Measurements from ENCODE around the gene PPOX. TPM values are rescaled to one million over a fixed set of nuclear protein-coding genes. Genes with fewer than 3 reads are reported as not detected.

PPOX gene
- total RNA-seq, 5 donors from 2014 or later (not counting 1 experiment from before 2014, with no cell fraction given), result 38.3 to 85.4 (median 69.2) TPM

DNA sequence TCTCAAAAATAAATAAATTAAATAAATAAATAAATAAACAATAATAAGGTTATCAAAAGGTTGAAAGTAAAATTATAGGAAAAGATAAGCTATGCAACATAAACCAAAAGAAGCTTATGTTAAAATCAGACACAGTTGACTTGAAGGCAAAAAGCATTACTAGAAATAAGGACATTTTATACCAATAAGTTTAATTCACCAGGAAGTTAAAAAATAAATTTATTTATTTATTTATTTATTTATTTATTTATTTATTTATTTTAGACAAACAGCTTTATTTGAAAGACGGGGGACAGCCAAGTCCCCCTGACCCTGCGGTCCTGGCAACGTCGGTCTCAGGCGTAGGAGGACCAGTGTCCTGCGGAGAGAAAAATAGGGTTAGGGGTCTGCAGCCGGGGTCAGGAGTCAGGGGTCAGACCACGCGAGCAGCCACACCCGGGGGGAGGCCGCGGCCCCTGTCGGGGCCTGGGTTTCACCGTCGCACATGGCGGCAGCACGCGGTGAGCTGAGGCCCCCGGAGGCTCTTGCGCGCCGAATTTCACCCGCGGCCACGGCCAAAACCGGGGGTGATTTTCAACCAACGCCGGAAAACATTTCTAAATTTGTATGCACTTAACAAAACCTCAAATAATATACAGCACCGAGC, 25.3 kb upstream of the PPOX start:
- H3K4me1 ChIP-seq (ENCODE audit: control insufficient read depth in 1 of 2, extremely low read depth in 1 of 2, insufficient read depth in 2 of 2, low read length in 2 of 2), result peaks cover 0 to 5% of the 10 kb centered on the region in 2 experiments
- Mint-ChIP-seq H3K4me3 (no peak overlapping the region), H3K4me1 (peaks cover 0 to 6% (median 4%) of the 10 kb centered on the region in 3 donors), H3K9me3 (no peaks in the 10 kb centered on the region), H3K27ac (no peak overlapping the region), H3K27me3 (no peaks in the 10 kb centered on the region), H3K36me3 (no peaks in the 10 kb centered on the region)
- no peaks in the 10 kb centered on the region for H3K36me3 ChIP-seq (ENCODE audit: control insufficient read depth in 2 of 2, extremely low read depth in 1 of 2, insufficient read depth in 1 of 2, low read length in 1 of 2)
- H3K9me3 ChIP-seq, result no peaks in the 10 kb centered on the region
- no peaks in the 10 kb centered on the region for H3K27me3 ChIP-seq (replicated peaks in 1 of 2; ENCODE audit: control insufficient read depth in 2 of 2, extremely low read depth in 1 of 2, insufficient read depth in 2 of 2, low read length in 1 of 2)
- ATAC-seq (replicated peaks in 1 of 4) (no peak), DNase-seq (no peak)
- no peak overlapping the region for H3K27ac ChIP-seq (ENCODE audit: low read length)
- POLR2A ChIA-PET, result interaction anchor here in 1 of 2 donors (0.6 kb wide), 1 partner anchor 12 kb away, joined by 5 read pairs; no protein-coding TSS in a partner anchor
- WGBS (ENCODE audit: insufficient coverage), result 97% methylated on average over 19 of the region's 29 CpGs
- CTCF ChIA-PET, result interaction anchor here (0.5 to 1.5 kb wide), 7 partner anchors 13 to 363 kb away, joined by 3 to 4 read pairs (median 4); no protein-coding TSS in a partner anchor
- no peak overlapping the region for H3K4me3 ChIP-seq (ENCODE audit: control insufficient read depth in 1 of 2, extremely low read depth in 1 of 2, low read length in 1 of 2)

GRCh38 chr1:161145832-161146231, 20.4 kb upstream of the PPOX start:
- Histone ChIP-seq H3K4me3 (ENCODE audit: control insufficient read depth in 1 of 2, extremely low read depth in 1 of 2, low read length in 1 of 2) (no peak overlapping the region), H3K27me3 (replicated peaks in 1 of 2; ENCODE audit: control insufficient read depth in 2 of 2, extremely low read depth in 1 of 2, insufficient read depth in 2 of 2, low read length in 1 of 2) (no peaks in the 10 kb centered on the region), H3K9me3 (no peaks in the 10 kb centered on the region), H3K36me3 (ENCODE audit: control insufficient read depth in 2 of 2, extremely low read depth in 1 of 2, insufficient read depth in 1 of 2, low read length in 1 of 2) (no peaks in the 10 kb centered on the region), H3K4me1 (ENCODE audit: control insufficient read depth in 1 of 2, extremely low read depth in 1 of 2, insufficient read depth in 2 of 2, low read length in 2 of 2) (no peaks in the 10 kb centered on the region), H3K27ac (ENCODE audit: low read length) (no peak overlapping the region)
- H3K36me3 Mint-ChIP-seq, result no peaks in the 10 kb centered on the region
- no peaks in the 10 kb centered on the region for H3K4me1 Mint-ChIP-seq
- H3K4me3 Mint-ChIP-seq, result no peak overlapping the region
- POLR2A ChIA-PET, result interaction anchor here (0.6 kb wide), 2 partner anchors 23 to 342 kb away, joined by 3 to 4 read pairs; no protein-coding TSS in a partner anchor
- no peaks in the 10 kb centered on the region for H3K9me3 Mint-ChIP-seq
- no peak for ATAC-seq (replicated peaks in 1 of 4)
- CTCF ChIA-PET, result interaction anchor here in 1 of 2 donors (0.6 to 0.7 kb wide), 2 partner anchors 30 to 76 kb away, joined by 3 read pairs; partner anchors contain the start of gene ARHGAP30
- H3K27ac Mint-ChIP-seq, result no peak overlapping the region
- no peaks in the 10 kb centered on the region for H3K27me3 Mint-ChIP-seq
- 71% methylated on average over 1 of the region's 3 CpGs for WGBS (ENCODE audit: insufficient coverage)
- DNase-seq, result no peak

- peak overlapping the region; percentile 94 to 98 (median 97) for H3K4me3 Mint-ChIP-seq
- ChIA-PET CTCF (interaction anchor here in 1 of 2 donors (0.6 to 3.3 kb wide), 6 partner anchors 12 to 385 kb away, joined by 3 to 20 read pairs (median 5); partner anchors contain the start of genes DEDD, PPOX and TOMM40L), POLR2A (interaction anchor here (0.6 to 3.5 kb wide), 14 partner anchors 8 to 151 kb away, joined by 3 to 18 read pairs (median 4); partner anchors contain the start of genes DEDD (in 1 of the 2), PPOX (in 1 of the 2), TOMM40L (in 1 of the 2) and USF1 (in 1 of the 2))
- Histone ChIP-seq H3K4me3 (ENCODE audit: control insufficient read depth in 1 of 2, extremely low read depth in 1 of 2, low read length in 1 of 2) (peak overlapping the region; percentile 88 to 93), H3K36me3 (ENCODE audit: control insufficient read depth in 2 of 2, extremely low read depth in 1 of 2, insufficient read depth in 1 of 2, low read length in 1 of 2) (peaks cover 3 to 13% of the 10 kb centered on the region in 2 donors), H3K4me1 (ENCODE audit: control insufficient read depth in 1 of 2, extremely low read depth in 1 of 2, insufficient read depth in 2 of 2, low read length in 2 of 2) (peaks cover 12 to 16% of the 10 kb centered on the region in 2 experiments), H3K9me3 (no peaks in the 10 kb centered on the region), H3K27me3 (replicated peaks in 1 of 2; ENCODE audit: control insufficient read depth in 2 of 2, extremely low read depth in 1 of 2, insufficient read depth in 2 of 2, low read length in 1 of 2) (peaks cover 0 to 2% of the 10 kb centered on the region in 2 experiments), H3K27ac (ENCODE audit: low read length) (peak overlapping the region; percentile 97)
- ATAC-seq (replicated peaks in 1 of 4) (peak in 1 of 4 experiments; percentile 10), DNase-seq (no peak)
- H3K27me3 Mint-ChIP-seq, result no peaks in the 10 kb centered on the region
- peaks cover 23 to 29% (median 27%) of the 10 kb centered on the region in 3 donors for H3K4me1 Mint-ChIP-seq
- H3K36me3 Mint-ChIP-seq, result peaks cover 13% of the 10 kb centered on the region
- no peaks in the 10 kb centered on the region for H3K9me3 Mint-ChIP-seq
- peak overlapping the region; percentile 99 to 100 for H3K27ac Mint-ChIP-seq
- 83% methylated on average over 2 of the region's 9 CpGs for WGBS (ENCODE audit: insufficient coverage)
Measured at GRCh38 chr1:161153176-161153575, 13.1 kb upstream of the PPOX start.

GRCh38 chr1:161153682-161154337, 12.4 kb upstream of the PPOX start, which contains the start of gene UFC1:
UFC1 (plus strand) TSS chr1:161153978; CDS start chr1:161153998, 20 bp downstream.
- Mint-ChIP-seq H3K4me3 (peak within 1 kb of the TSS; percentile 94 to 98 (median 97)), H3K27ac (peak within 1 kb of the TSS; percentile 99 to 100), H3K36me3 (peaks cover 15% of the 10 kb centered on the region), H3K4me1 (peaks cover 27 to 34% (median 33%) of the 10 kb centered on the region in 3 donors), H3K9me3 (no peaks in the 10 kb centered on the region), H3K27me3 (no peaks in the 10 kb centered on the region)
- peaks cover 3 to 19% of the 10 kb centered on the region in 2 donors for H3K36me3 ChIP-seq (ENCODE audit: control insufficient read depth in 2 of 2, extremely low read depth in 1 of 2, insufficient read depth in 1 of 2, low read length in 1 of 2)
- WGBS (ENCODE audit: insufficient coverage), result 1% methylated on average over 31 of the region's 33 CpGs
- DNase-seq, result peak; percentile 72 to 94 (median 82)
- peak; percentile 93 to 97 (median 96) for ATAC-seq (replicated peaks in 1 of 4)
- H3K4me1 ChIP-seq (ENCODE audit: control insufficient read depth in 1 of 2, extremely low read depth in 1 of 2, insufficient read depth in 2 of 2, low read length in 2 of 2), result peaks cover 12 to 19% of the 10 kb centered on the region in 2 experiments
- peak within 1 kb of the TSS; percentile 97 for H3K27ac ChIP-seq (ENCODE audit: low read length)
- peak within 1 kb of the TSS; percentile 88 to 93 for H3K4me3 ChIP-seq (ENCODE audit: control insufficient read depth in 1 of 2, extremely low read depth in 1 of 2, low read length in 1 of 2)
- ChIA-PET POLR2A (interaction anchor here (0.6 to 3.5 kb wide), 13 partner anchors 8 to 132 kb away, joined by 3 to 18 read pairs (median 3); partner anchors contain the start of genes DEDD (in 1 of the 2), PPOX (in 1 of the 2), TOMM40L (in 1 of the 2) and USF1 (in 1 of the 2)), CTCF (interaction anchor here in 1 of 2 donors (0.6 to 3.3 kb wide), 7 partner anchors 12 to 386 kb away, joined by 3 to 20 read pairs (median 4); partner anchors contain the start of genes DEDD, PPOX and TOMM40L)
- peaks cover 0 to 2% of the 10 kb centered on the region in 2 experiments for H3K27me3 ChIP-seq (replicated peaks in 1 of 2; ENCODE audit: control insufficient read depth in 2 of 2, extremely low read depth in 1 of 2, insufficient read depth in 2 of 2, low read length in 1 of 2)
- H3K9me3 ChIP-seq, result no peaks in the 10 kb centered on the region

GRCh38 chr1:161157867-161158266, 8.4 kb upstream of the PPOX start:
- no peak overlapping the region for H3K27ac ChIP-seq (ENCODE audit: low read length)
- POLR2A ChIA-PET, result interaction anchor here (0.6 to 1.6 kb wide), 4 partner anchors 8 to 65 kb away, joined by 4 to 11 read pairs (median 5); partner anchors contain the start of genes DEDD (in 1 of the 2) and PPOX (in 1 of the 2)

More at GRCh38 chr1:161157867-161158266, 8.4 kb upstream of the PPOX start:
- WGBS (ENCODE audit: insufficient coverage), result 80% methylated on average over 1 of the region's 1 CpG
- Histone ChIP-seq H3K9me3 (no peaks in the 10 kb centered on the region), H3K4me1 (ENCODE audit: control insufficient read depth in 1 of 2, extremely low read depth in 1 of 2, insufficient read depth in 2 of 2, low read length in 2 of 2) (peaks cover 19 to 45% of the 10 kb centered on the region in 2 experiments), H3K36me3 (ENCODE audit: control insufficient read depth in 2 of 2, extremely low read depth in 1 of 2, insufficient read depth in 1 of 2, low read length in 1 of 2) (peaks cover 9 to 34% of the 10 kb centered on the region in 2 donors), H3K4me3 (ENCODE audit: control insufficient read depth in 1 of 2, extremely low read depth in 1 of 2, low read length in 1 of 2) (no peak overlapping the region), H3K27me3 (replicated peaks in 1 of 2; ENCODE audit: control insufficient read depth in 2 of 2, extremely low read depth in 1 of 2, insufficient read depth in 2 of 2, low read length in 1 of 2) (no peaks in the 10 kb centered on the region)
- no peak for DNase-seq
- no peaks in the 10 kb centered on the region for H3K9me3 Mint-ChIP-seq
- CTCF ChIA-PET, result interaction anchor here in 1 of 2 donors (0.9 kb wide), 1 partner anchor 8 kb away, joined by 4 read pairs; the partner anchor contains the start of gene PPOX
- peak overlapping the region; percentile 41 to 94 for H3K27ac Mint-ChIP-seq
- H3K27me3 Mint-ChIP-seq, result no peaks in the 10 kb centered on the region
- peak overlapping the region; percentile 86 to 94 (median 92) for H3K4me3 Mint-ChIP-seq
- no peak for ATAC-seq (replicated peaks in 1 of 4)
- peaks cover 64 to 71% (median 68%) of the 10 kb centered on the region in 3 donors for H3K4me1 Mint-ChIP-seq
- peaks cover 16% of the 10 kb centered on the region for H3K36me3 Mint-ChIP-seq
